NOMO-1 treated with dmso at 0.1 percent for 144 hours (cell line): ENCODE data around the gene ZFC3H1.

Experiments used
- DNase-seq: peaks from one replicate; lab custom pipeline; 2025; ENCODE audit not compliant: unreplicated experiment; lab: John Stamatoyannopoulos, UW

The ZFC3H1 gene

GRCh38 chr12:71685312-71685906 is 21.8 kb upstream of the ZFC3H1 start:
- no peak for DNase-seq

GRCh38 chr12:71684081-71684480 is 20.4 kb upstream of the ZFC3H1 start:
- no peak for DNase-seq

- no peak for DNase-seq
Observed at GRCh38 chr12:71683633-71684032, 20.0 kb upstream of the ZFC3H1 start.

- no peak for DNase-seq
Observed at GRCh38 chr12:71682466-71682865, 18.8 kb upstream of the ZFC3H1 start.

GRCh38 chr12:71671816-71672215 is 8.2 kb upstream of the ZFC3H1 start:
- DNase-seq, result no peak

GRCh38 chr12:71671311-71671710 is 7.7 kb upstream of the ZFC3H1 start:
- DNase-seq, result no peak

GRCh38 chr12:71666259-71666658 is 2.6 kb upstream of the ZFC3H1 start:
- DNase-seq, result no peak

GRCh38 chr12:71665090-71665463 is 1.4 kb upstream of the ZFC3H1 start:
- no peak for DNase-seq

GRCh38 chr12:71664411-71665089 is 902 bp upstream of the ZFC3H1 start:
- no peak for DNase-seq

GRCh38 chr12:71662849-71663560 is 643 bp downstream of the ZFC3H1 start:
- DNase-seq, result peak; percentile 55

- no peak for DNase-seq
Observed at GRCh38 chr12:71661977-71662530, 1.6 kb downstream of the ZFC3H1 start.

- no peak for DNase-seq
Observed at GRCh38 chr12:71656740-71657139, 6.9 kb downstream of the ZFC3H1 start.

- DNase-seq, result no peak
Observed at GRCh38 chr12:71655907-71656306, 7.7 kb downstream of the ZFC3H1 start.

GRCh38 chr12:71655495-71655894 is 8.2 kb downstream of the ZFC3H1 start:
- DNase-seq, result no peak

- DNase-seq, result no peak
Observed at GRCh38 chr12:71654200-71654599, 9.4 kb downstream of the ZFC3H1 start.

GRCh38 chr12:71653137-71653536 is 10.5 kb downstream of the ZFC3H1 start:
- no peak for DNase-seq

- DNase-seq, result no peak
Observed at GRCh38 chr12:71652656-71653055, 11.0 kb downstream of the ZFC3H1 start.

- DNase-seq, result no peak
Observed at GRCh38 chr12:71649401-71649800, 14.2 kb downstream of the ZFC3H1 start.

- DNase-seq, result no peak
Observed at GRCh38 chr12:71648537-71648936, 15.1 kb downstream of the ZFC3H1 start.

- DNase-seq, result no peak
Observed at GRCh38 chr12:71646512-71646911, 17.1 kb downstream of the ZFC3H1 start.

- peak; percentile 14 for DNase-seq
Observed at GRCh38 chr12:71645268-71645667, 18.4 kb downstream of the ZFC3H1 start.

- DNase-seq, result no peak
Observed at GRCh38 chr12:71642264-71642663, 21.4 kb downstream of the ZFC3H1 start.
